SU-DHL-6 (cell line): Measurements from ENCODE around the gene BLOC1S6.

Source experiments
- H2AFZ ChIP-seq: fragments of 200-600 bp; sonication (generic); 2 replicates; pipeline ENCODE4 v1.6.1; 2014; ENCODE audit warnings: low read depth, mild to moderate bottlenecking, moderate library complexity, mixed read lengths, antibody characterized with exemption, low read length; ENCODE audit not compliant: severe bottlenecking
- H3F3A ChIP-seq: fragments of 200-600 bp; shearing (Covaris generic); 2 replicates; pipeline ENCODE4 v1.6.0; 2016; ENCODE audit warnings: antibody characterized with exemption, mild to moderate bottlenecking; ENCODE audit not compliant: insufficient read depth
- H3K27ac ChIP-seq: fragments of 200-600 bp; sonication (generic); 2 replicates; pipeline ENCODE4 v1.5.1; 2016; ENCODE audit warnings: low read depth, mild to moderate bottlenecking, low read length, moderate library complexity, mixed read lengths
- H3K27me3 ChIP-seq: fragments of 200-600 bp; sonication (generic), shearing (Covaris generic); 2 replicates; pipeline ENCODE4 v1.6.0; 2014; ENCODE audit warnings: mild to moderate bottlenecking, low read length
- H3K36me3 ChIP-seq: fragments of 200-600 bp; sonication (generic); 2 replicates; pipeline ENCODE4 v1.6.1; 2014; ENCODE audit warnings: mild to moderate bottlenecking, low read length, mixed read lengths
- H3K4me2 ChIP-seq: fragments of 300-600, 200-600 bp; shearing (Covaris generic), sonication (generic); 2 replicates; pipeline ENCODE4 v1.6.0; 2014; ENCODE audit warnings: low read length, low read depth, mild to moderate bottlenecking; ENCODE audit not compliant: poor library complexity, severe bottlenecking
- H3K4me3 ChIP-seq: fragments of 200-600 bp; sonication (generic); 2 replicates; pipeline ENCODE4 v1.5.1; 2014; ENCODE audit warnings: antibody characterized with exemption, low read length, mild to moderate bottlenecking, mixed read lengths; ENCODE audit not compliant: insufficient read depth, poor library complexity, severe bottlenecking
- H3K79me2 ChIP-seq: fragments of 200-600 bp; sonication (generic); 2 replicates; pipeline ENCODE4 v1.6.1; 2014; ENCODE audit warnings: mild to moderate bottlenecking, low read length, moderate library complexity; ENCODE audit not compliant: insufficient read depth
- H3K9ac ChIP-seq: fragments of 200-600 bp; sonication (generic); 2 replicates; pipeline ENCODE4 v1.7.0; 2014; ENCODE audit warnings: mild to moderate bottlenecking, low read length
- H3K9me2 ChIP-seq: fragments of 200-600 bp; sonication (generic); replicated peaks from 2 replicates; pipeline ENCODE4 v1.6.1; 2014; ENCODE audit warnings: low read length; ENCODE audit not compliant: insufficient read depth
- H3K9me3 ChIP-seq: fragments of 200-600 bp; sonication (generic); 2 replicates; pipeline ENCODE4 v1.6.1; 2014; ENCODE audit warnings: low read length, mixed read lengths; ENCODE audit not compliant: insufficient read depth
- H4K20me1 ChIP-seq: fragments of 200-600 bp; sonication (generic); 2 replicates; pipeline ENCODE4 v1.6.1; 2014; ENCODE audit warnings: low read depth, mild to moderate bottlenecking, antibody characterized with exemption, low read length, moderate library complexity, mixed read lengths
- CTCF ChIP-seq: fragments of 200-600 bp; sonication (generic); IDR thresholded peaks from one replicate; pipeline ENCODE4 v1.5.1; 2017; ENCODE audit warnings: antibody characterized with exemption, mild to moderate bottlenecking, low read length, moderate library complexity; ENCODE audit not compliant: insufficient read depth, poor library complexity, severe bottlenecking
- EZH2phosphoT487 ChIP-seq: fragments of 200-600 bp; sonication (generic), shearing (Covaris generic); conservative IDR thresholded peaks from 2 replicates; pipeline ENCODE4 v1.6.1; 2018; ENCODE audit warnings: mild to moderate bottlenecking, antibody characterized with exemption, low read length, moderate library complexity, mixed read lengths

Gene BLOC1S6

GRCh38 chr15:45587863-45588170, 638 bp downstream of the BLOC1S6 start:
- Histone ChIP-seq H2AFZ (peak overlapping the region; percentile 70), H3K79me2 (peaks cover 52% of the 10 kb centered on the region), H3K9me3 (peaks cover 4% of the 10 kb centered on the region; the same call in 1 of the 2 replicates)

GRCh38 chr15:45588219-45588875, 1.2 kb downstream of the BLOC1S6 start:
- TF ChIP-seq EZH2phosphoT487 (no peak), CTCF (no peak)
- Histone ChIP-seq H3K27ac (peak overlapping the region; percentile 84), H3K9ac (peak overlapping the region; percentile 83), H3F3A (peaks cover 15% of the 10 kb centered on the region; the same call in 1 of the 2 replicates), H4K20me1 (no peaks in the 10 kb centered on the region), H3K27me3 (no peaks in the 10 kb centered on the region), H3K79me2 (peaks cover 55% of the 10 kb centered on the region), H3K36me3 (peaks cover 14% of the 10 kb centered on the region), H3K9me3 (peaks cover 5% of the 10 kb centered on the region; the same call in 1 of the 2 replicates), H3K4me3 (peak overlapping the region; percentile 94), H3K9me2 (no peaks in the 10 kb centered on the region), H3K4me2 (peak overlapping the region; percentile 82), H2AFZ (no peak overlapping the region)

More at GRCh38 chr15:45587863-45588170, 638 bp downstream of the BLOC1S6 start:
- peak overlapping the region; percentile 84 for H3K27ac ChIP-seq
- peak overlapping the region; percentile 83 for H3K9ac ChIP-seq
- H4K20me1 ChIP-seq, result no peaks in the 10 kb centered on the region
- peak overlapping the region; percentile 82 for H3K4me2 ChIP-seq
- TF ChIP-seq EZH2phosphoT487 (no peak), CTCF (no peak)
- H3F3A ChIP-seq, result peaks cover 15% of the 10 kb centered on the region; the same call in 1 of the 2 replicates
- no peaks in the 10 kb centered on the region for H3K9me2 ChIP-seq
- no peaks in the 10 kb centered on the region for H3K27me3 ChIP-seq
- H3K36me3 ChIP-seq, result peaks cover 11% of the 10 kb centered on the region
- H3K4me3 ChIP-seq, result peak overlapping the region; percentile 94

- Histone ChIP-seq H3K27ac (peak overlapping the region; percentile 84), H3K4me3 (peak overlapping the region; percentile 94), H3K4me2 (peak overlapping the region; percentile 82), H4K20me1 (no peaks in the 10 kb centered on the region), H3F3A (peaks cover 15% of the 10 kb centered on the region; the same call in 1 of the 2 replicates), H3K79me2 (peaks cover 64% of the 10 kb centered on the region), H3K36me3 (peaks cover 19% of the 10 kb centered on the region), H3K9me2 (no peaks in the 10 kb centered on the region), H3K27me3 (no peaks in the 10 kb centered on the region), H3K9ac (peak overlapping the region; percentile 83), H3K9me3 (peaks cover 5% of the 10 kb centered on the region; the same call in 1 of the 2 replicates), H2AFZ (no peak overlapping the region)
- TF ChIP-seq EZH2phosphoT487 (no peak), CTCF (no peak)
Measured at GRCh38 chr15:45589256-45589655, 2.1 kb downstream of the BLOC1S6 start.
